Activated naive CD4-positive, alpha-beta T cell treated with anti-CD3 and anti-CD28 coated beads, Interleukin-2, amount 50 U/mL, for 16 hours (primary cell): ENCODE measurements around the gene PHF11.

ENCODE experiments used
- DNase-seq: peaks from one replicate; pipeline ENCODE4 v3.0.0-alpha.2; 2020

The PHF11 gene

GRCh38 chr13:49495783-49496762 is at the start of gene PHF11:
Gene PHF11 (plus strand): TSS chr13:49495953. CDS start chr13:49496002, 49 bp downstream.
- DNase-seq = peak; percentile 89

- no peak for DNase-seq
Observed at GRCh38 chr13:49446473-49446872, 49.3 kb upstream of the PHF11 start.

- DNase-seq = no peak
Observed at GRCh38 chr13:49448753-49449152, 47.0 kb upstream of the PHF11 start.

- DNase-seq = no peak
Observed at GRCh38 chr13:49450105-49450819, 45.5 kb upstream of the PHF11 start.

- DNase-seq = no peak
Observed at GRCh38 chr13:49452725-49453457, 42.9 kb upstream of the PHF11 start.

GRCh38 chr13:49453465-49453864 is 42.3 kb upstream of the PHF11 start:
- DNase-seq = no peak

- DNase-seq = no peak
Observed at GRCh38 chr13:49454388-49455006, 41.3 kb upstream of the PHF11 start.

GRCh38 chr13:49455007-49455398 is 40.8 kb upstream of the PHF11 start:
- no peak for DNase-seq

- DNase-seq = no peak
Observed at GRCh38 chr13:49456156-49456555, 39.6 kb upstream of the PHF11 start.

GRCh38 chr13:49457221-49457620 is 38.5 kb upstream of the PHF11 start:
- DNase-seq = no peak

GRCh38 chr13:49459580-49459979 is 36.2 kb upstream of the PHF11 start:
- no peak for DNase-seq

GRCh38 chr13:49464085-49464484 is 31.7 kb upstream of the PHF11 start:
- DNase-seq = no peak

- DNase-seq = no peak
Observed at GRCh38 chr13:49464621-49465325, 31.0 kb upstream of the PHF11 start.

- no peak for DNase-seq
Observed at GRCh38 chr13:49466292-49466838, 29.4 kb upstream of the PHF11 start.

GRCh38 chr13:49472186-49472585 is 23.6 kb upstream of the PHF11 start:
- DNase-seq = no peak

- no peak for DNase-seq
Observed at GRCh38 chr13:49476529-49476928, 19.2 kb upstream of the PHF11 start.

- no peak for DNase-seq
Observed at GRCh38 chr13:49481788-49482187, 14.0 kb upstream of the PHF11 start.

- DNase-seq = no peak
Observed at GRCh38 chr13:49488563-49488962, 7.2 kb upstream of the PHF11 start.

GRCh38 chr13:49494645-49495044 is 1.1 kb upstream of the PHF11 start:
- DNase-seq = no peak

GRCh38 chr13:49496837-49497236 is 1.1 kb downstream of the PHF11 start:
- peak; percentile 41 for DNase-seq

- no peak for DNase-seq
Observed at GRCh38 chr13:49497272-49497671, 1.5 kb downstream of the PHF11 start.

GRCh38 chr13:49498206-49498605 is 2.5 kb downstream of the PHF11 start:
- DNase-seq = no peak
